ENCODE measurements around the gene IGFALS.
A peak's percentile ranks its signal among the peaks of the same experiment; 100 is the strongest.

Gene IGFALS

DNA sequence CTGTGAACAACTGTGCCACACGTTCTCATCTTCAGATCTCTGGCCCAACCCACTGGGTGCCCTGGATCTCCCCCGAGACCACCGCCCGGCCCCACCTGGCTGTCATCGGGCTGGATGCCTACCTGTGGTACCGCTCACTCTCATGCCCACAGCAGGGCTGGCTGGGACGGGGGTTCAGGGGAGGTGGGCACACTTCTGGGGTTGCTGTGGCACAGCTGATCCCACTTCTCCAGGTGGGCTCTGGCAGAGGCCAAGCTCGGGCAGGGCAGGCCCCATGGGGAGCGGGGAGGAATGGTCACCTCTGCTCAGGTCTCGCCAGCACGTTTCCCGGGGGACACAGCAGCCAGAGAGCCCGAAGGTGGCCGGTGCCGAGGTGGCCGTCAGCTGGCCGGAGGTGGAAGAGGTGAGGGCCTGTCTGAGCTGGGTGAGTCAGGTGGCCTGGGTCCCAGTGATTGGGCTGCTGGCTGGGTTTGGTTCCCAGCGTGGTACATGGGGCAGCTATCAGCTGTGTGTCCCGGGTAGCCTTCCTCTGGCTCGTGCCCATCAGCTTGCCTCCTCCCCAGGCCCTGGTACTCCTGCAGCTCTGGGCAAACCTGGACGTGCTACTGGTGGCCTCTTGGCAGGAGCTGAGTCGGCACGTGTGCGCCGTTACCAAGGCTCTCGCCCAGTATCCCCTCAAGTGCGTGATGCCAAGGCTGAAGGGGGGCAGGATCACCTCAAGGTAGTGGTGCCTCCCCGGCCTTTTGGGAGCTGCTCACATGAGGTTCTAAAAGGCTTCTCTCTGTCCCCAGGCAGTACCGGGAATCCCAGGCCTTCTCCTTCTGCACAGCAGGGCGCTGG, 18.3 kb downstream of the IGFALS start:
- DNase-seq, result no peak

GRCh38 chr16:1774448-1774780, 19.1 kb downstream of the IGFALS start:
- DNase-seq, result no peak

DNA sequence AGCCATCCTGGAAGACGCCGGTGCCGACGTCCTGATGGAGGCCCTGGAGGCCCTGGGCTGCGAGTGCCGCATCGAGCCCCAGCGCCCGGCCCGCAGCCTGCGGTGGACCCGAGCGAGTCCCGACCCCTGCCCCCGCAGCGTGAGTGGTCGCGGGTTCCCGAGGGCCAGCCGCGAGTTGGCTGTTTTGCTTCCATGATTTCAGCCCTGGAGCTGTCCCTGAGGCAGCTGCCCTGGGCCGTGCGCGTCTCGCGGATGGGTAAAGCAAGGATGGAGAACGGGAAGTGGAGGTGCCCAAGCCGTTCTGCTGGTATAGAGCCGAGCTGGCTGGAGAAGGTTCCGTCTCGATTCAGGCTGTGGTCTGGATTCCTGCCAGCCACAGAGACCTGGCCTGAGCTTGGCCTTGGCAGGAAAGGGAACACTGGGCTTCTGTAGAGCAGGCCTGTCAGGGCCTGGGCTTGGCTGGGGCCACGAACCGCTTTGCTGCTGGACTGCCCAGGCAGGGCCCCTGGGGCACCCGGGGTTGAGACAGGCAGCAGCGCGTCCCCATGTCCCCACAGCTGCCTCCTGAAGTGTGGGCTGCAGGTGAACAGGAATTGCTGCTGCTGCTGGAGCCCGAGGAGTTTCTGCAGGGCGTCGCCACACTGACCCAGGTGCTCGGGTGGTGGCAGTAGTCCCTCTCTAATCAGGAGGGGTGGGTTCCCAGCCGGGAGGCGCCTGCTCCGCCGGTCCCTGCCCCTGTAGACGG, 19.6 kb downstream of the IGFALS start:
- DNase-seq, result peak; percentile 15

GRCh38 chr16:1772908-1773702, 20.4 kb downstream of the IGFALS start, which contains the start of gene MRPS34:
MRPS34 (minus strand) TSS chr16:1773134; CDS start chr16:1773119, 15 bp downstream.
- DNase-seq, result peak; percentile 71

GRCh38 chr16:1772362-1772907, 21.1 kb downstream of the IGFALS start, which contains the start of gene EME2:
EME2 (plus strand) TSS chr16:1772810; CDS start chr16:1773228, 418 bp downstream.
- peak; percentile 38 for DNase-seq

- DNase-seq, result no peak
Measured at GRCh38 chr16:1771864-1772361, 21.6 kb downstream of the IGFALS start.

- peak; percentile 62 for DNase-seq
Measured at GRCh38 chr16:1771188-1771863, 22.2 kb downstream of the IGFALS start, which contains the start of gene NME3. NME3 (minus strand) TSS chr16:1771543; CDS start chr16:1771534, 9 bp downstream.

- peak; percentile 17 for DNase-seq
Measured at GRCh38 chr16:1770328-1771187, 22.9 kb downstream of the IGFALS start.

DNA sequence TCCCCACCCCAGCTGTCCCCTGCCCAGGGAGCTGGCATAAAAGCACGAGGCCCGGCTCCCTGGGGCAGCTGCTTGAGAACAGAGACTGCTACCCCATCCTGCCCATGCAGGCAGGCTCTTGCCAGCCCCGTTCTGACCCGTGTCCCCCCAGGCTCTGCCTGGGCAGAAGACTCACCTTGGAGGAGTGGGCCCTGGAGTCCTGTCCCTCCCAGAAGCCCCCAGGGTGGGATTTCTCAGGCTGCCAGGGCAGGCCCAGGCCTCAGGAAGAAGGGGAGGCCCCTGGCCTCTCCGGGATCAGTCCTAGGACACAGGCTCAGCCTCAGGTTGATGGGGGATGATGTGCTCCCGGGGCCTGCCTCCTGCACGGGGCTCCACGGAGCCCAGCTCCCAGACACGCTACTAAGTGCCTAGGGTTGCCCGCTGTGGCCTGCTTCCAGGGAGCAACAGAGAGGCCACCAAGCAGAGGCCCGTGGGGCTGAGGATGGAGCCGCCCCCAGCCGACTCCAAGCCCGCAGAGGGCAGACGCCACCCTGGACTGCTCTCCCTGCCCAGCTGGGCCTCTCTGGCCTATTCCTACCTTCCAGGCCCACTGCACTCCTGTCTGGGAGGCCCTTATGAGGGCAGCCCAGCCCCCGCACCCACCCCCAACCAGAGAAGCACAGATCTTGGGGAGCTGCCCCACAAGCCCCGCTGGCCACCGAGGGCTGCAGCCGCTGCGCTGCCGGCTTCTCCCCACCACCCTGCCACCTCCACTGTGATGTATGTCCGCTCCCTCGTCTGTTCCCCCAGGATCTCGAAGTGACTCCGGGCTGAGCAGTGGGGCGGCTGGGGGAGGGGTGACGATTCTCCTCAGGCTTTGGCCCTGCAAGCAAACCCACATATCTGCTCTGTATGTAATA, 23.9 kb downstream of the IGFALS start:
- DNase-seq, result no peak

GRCh38 chr16:1768767-1769401, 24.6 kb downstream of the IGFALS start:
- no peak for DNase-seq

- no peak for DNase-seq
Measured at GRCh38 chr16:1768061-1768766, 25.3 kb downstream of the IGFALS start.

DNA sequence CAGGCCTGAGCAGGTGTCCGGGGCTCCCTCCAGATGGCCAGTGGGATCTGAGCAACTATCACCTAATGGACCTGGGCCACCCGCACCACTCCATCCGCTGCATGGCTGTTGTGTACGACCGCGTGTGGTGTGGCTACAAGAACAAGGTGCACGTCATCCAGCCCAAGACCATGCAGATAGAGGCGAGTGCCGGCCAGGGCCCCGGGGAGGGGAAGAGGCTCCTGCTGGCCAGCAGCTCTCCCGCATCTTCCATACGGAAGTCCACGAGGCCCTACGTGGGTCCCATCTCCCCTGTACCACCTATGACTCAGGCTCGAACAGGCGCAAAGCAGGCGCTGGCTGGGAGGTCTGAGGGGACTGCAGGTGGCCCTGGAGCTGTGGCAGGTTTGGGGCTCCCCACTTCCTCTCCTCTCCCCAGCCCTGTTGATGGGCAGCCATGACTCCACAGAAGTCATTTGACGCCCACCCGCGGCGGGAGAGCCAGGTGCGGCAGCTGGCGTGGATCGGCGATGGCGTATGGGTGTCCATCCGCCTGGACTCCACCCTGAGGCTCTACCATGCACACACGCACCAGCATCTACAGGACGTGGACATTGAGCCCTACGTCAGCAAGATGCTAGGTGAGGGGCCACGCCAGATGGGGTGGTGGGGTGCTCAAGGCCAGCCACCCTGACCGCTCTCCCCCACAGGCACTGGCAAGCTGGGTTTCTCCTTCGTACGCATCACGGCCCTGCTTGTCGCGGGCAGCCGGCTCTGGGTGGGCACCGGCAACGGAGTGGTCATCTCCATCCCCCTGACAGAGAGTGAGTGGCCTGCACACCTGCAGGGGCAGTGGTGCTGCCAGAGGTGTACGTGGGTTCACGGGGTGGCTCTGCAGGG, 26.1 kb downstream of the IGFALS start:
- no peak for DNase-seq

- no peak for DNase-seq
Measured at GRCh38 chr16:1766701-1767100, 26.8 kb downstream of the IGFALS start.

DNA sequence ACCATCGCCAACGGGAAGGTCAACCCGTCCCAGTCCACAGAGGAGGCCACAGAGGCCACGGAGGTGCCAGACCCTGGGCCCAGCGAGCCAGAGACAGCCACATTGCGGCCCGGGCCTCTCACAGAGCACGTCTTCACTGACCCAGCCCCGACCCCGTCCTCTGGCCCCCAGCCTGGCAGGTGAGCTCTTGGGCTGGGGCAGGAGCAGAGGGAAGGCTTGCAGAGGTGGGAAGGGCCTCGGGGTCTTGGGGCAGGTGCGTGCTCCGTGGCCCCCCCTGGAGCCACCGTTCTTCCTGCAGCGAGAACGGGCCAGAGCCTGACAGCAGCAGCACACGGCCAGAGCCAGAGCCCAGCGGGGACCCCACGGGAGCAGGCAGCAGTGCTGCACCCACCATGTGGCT, 27.3 kb downstream of the IGFALS start:
- no peak for DNase-seq

DNA sequence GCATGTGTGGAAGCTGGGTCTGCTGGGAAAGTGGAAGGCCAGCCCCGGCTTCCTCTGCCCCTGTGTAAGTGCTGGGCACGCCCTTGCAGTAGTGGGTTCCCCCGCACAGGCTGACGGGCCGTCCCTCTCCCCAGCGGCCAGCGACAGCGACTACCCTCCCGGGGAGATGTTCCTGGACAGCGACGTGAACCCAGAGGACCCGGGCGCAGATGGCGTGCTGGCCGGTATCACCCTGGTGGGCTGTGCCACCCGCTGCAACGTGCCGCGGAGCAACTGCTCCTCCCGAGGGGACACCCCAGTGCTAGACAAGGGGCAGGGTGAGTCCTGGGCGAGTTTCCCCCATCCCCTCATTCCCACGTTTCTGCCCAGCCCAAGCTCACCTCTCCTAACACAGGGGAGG, 27.7 kb downstream of the IGFALS start:
- no peak for DNase-seq

GRCh38 chr16:1764971-1765370, 28.5 kb downstream of the IGFALS start:
- no peak for DNase-seq
